K562 (cell line): ENCODE data around the gene COPS4. TPM values are rescaled to one million over a fixed set of nuclear protein-coding genes. Genes with fewer than 3 reads are reported as not detected.

Source experiments
- ATAC-seq: fragments of 200-7000 bp; cut with Tn5 transposase; 3 replicates; pipeline ENCODE4 v1.9.1; 2020; ENCODE audit warnings: moderate library complexity
- BruUV-seq: library from RNA; stranded (reverse); fragments of 400-500 nt; replicated peaks from 2 replicates; lab custom pipeline; 2021; lab: Mats Ljungman, UMichigan
- CTCF ChIA-PET: fragments of 300-600 bp; formaldehyde crosslinking; extraction: SDS; loops from one replicate; lab custom pipeline; 2021; ENCODE audit warnings: low intra/inter-chr PET ratio; lab: Yijun Ruan, JAX
- POLR2A ChIA-PET: fragments of 300-600, 350-650 bp; sonication (Branson Sonifier 250); formaldehyde crosslinking; extraction: SDS; loops from one replicate; lab custom pipeline; 2021; ENCODE audit warnings: antibody characterized with exemption, inconsistent platforms; lab: Yijun Ruan, JAX
- DNase-seq, 4 experiments: peaks; one replicate each; pipeline versions ENCODE4 v3.0.0 to v3.0.0-alpha.2; 2011 to 2018; ENCODE audit warnings: low spot score in 3 of 4, mixed read lengths in 3 of 4; ENCODE audit errors: extremely low read depth in 1 of 4
- FAIRE-seq: peaks from 2 replicates; lab custom pipeline; 2011; peaks lifted over from hg19 to GRCh38; lab: Jason Lieb, UNC
- H2AFZ ChIP-seq: 2 replicates; pipeline ENCODE4 v1.6.0; 2011; ENCODE audit warnings: low read depth, low read length, control low read depth, inconsistent platforms
- H3K27ac ChIP-seq: fragments of 200-600 bp; 3 replicates; pipeline ENCODE4 v1.8.0; 2011; ENCODE audit warnings: low read depth, mild to moderate bottlenecking, control low read depth, inconsistent platforms, low read length, moderate library complexity, mixed read lengths; ENCODE audit errors: extremely low read depth
- H3K27me3 ChIP-seq, 2 experiments: fragments of 300-600 bp in 1 of 2; 2 replicates in 1 of 2; 3 replicates in 1 of 2; pipeline versions ENCODE4 v1.6.0 to v1.8.0; 2011; ENCODE audit warnings: inconsistent platforms in 2 of 2, low read length in 2 of 2, mild to moderate bottlenecking in 1 of 2, mixed read lengths in 1 of 2, moderate library complexity in 1 of 2; ENCODE audit not compliant: control insufficient read depth in 2 of 2, insufficient read depth in 2 of 2
- H3K36me3 ChIP-seq: fragments of 300-600 bp; 3 replicates; pipeline ENCODE4 v1.8.0; 2011; ENCODE audit warnings: mild to moderate bottlenecking, low read length, inconsistent platforms; ENCODE audit not compliant: control insufficient read depth, insufficient read depth
- H3K4me1 ChIP-seq, 2 experiments: fragments of 200-600 bp in 1 of 2; replicated peaks in 1 of 2; 2 replicates in 1 of 2; 3 replicates in 1 of 2; pipeline versions ENCODE4 v1.5.1 to v1.8.0; 2011; ENCODE audit warnings: inconsistent platforms in 2 of 2, low read length in 2 of 2, mild to moderate bottlenecking in 1 of 2, mixed read lengths in 1 of 2, moderate library complexity in 1 of 2; ENCODE audit not compliant: control insufficient read depth in 2 of 2, insufficient read depth in 2 of 2
- H3K4me2 ChIP-seq: 2 replicates; pipeline ENCODE4 v1.6.1; 2011; ENCODE audit warnings: low read length, control low read depth, inconsistent platforms, mixed read lengths; ENCODE audit not compliant: insufficient read depth
- H3K4me3 ChIP-seq: fragments of 200-600 bp; sonication (generic), shearing (Covaris generic); 2 replicates; pipeline ENCODE4 v1.5.1; 2016; ENCODE audit warnings: control low read depth, inconsistent platforms
- H3K79me2 ChIP-seq: fragments of 200-600 bp; 3 replicates; pipeline ENCODE4 v1.8.0; 2011; ENCODE audit warnings: low read length, inconsistent platforms; ENCODE audit not compliant: control insufficient read depth, insufficient read depth
- H3K9ac ChIP-seq, 2 experiments: 2 replicates each; pipeline versions ENCODE4 v1.6.0 to v1.6.1; 2011; ENCODE audit warnings: low read depth in 2 of 2, low read length in 2 of 2, control low read depth in 1 of 2, inconsistent platforms in 1 of 2, mild to moderate bottlenecking in 1 of 2, mixed read lengths in 1 of 2; ENCODE audit not compliant: insufficient read depth in 1 of 2
- H3K9me1 ChIP-seq: one replicate; pipeline ENCODE4 v1.6.0; 2011; ENCODE audit warnings: inconsistent platforms, mild to moderate bottlenecking, low read length, moderate library complexity; ENCODE audit not compliant: control insufficient read depth, insufficient read depth
- H3K9me3 ChIP-seq: replicated peaks from 2 replicates; pipeline ENCODE4 v1.5.1; 2011; ENCODE audit warnings: low read depth, low read length, inconsistent platforms; ENCODE audit not compliant: control insufficient read depth, insufficient read depth
- H4K20me1 ChIP-seq: replicated peaks from 2 replicates; pipeline ENCODE4 v1.6.1; 2011; ENCODE audit warnings: low read length, inconsistent platforms, mixed read lengths; ENCODE audit not compliant: control insufficient read depth, insufficient read depth
- MLLT1 ChIP-seq, 2 experiments: fragments of 450-650 bp; IDR thresholded peaks; 2 replicates each; pipeline ENCODE4 v1.6.1; 2016
- ZBTB34 ChIP-seq: fragments of 250-450 bp; sonication (Bioruptor Pico); IDR thresholded peaks from 2 replicates; pipeline ENCODE4 v1.8.0; 2021; ENCODE audit warnings: mild to moderate bottlenecking, moderate library complexity
- WGBS: fragments of 100-300 bp; shearing (Covaris generic); methylation state at CpG from one replicate; pipeline ENCODE4 v1.1.6; 2016; ENCODE audit warnings: low coverage, mixed read lengths; ENCODE audit not compliant: insufficient coverage; ENCODE audit errors: missing lambda C conversion rate; 5-methylcytosine and 5-hydroxymethylcytosine counted together
- in situ Hi-C: fragments of 300-500 bp; cut with MboI; formaldehyde crosslinking; loops from 4 replicates; pipeline ENCODE4 v1.15.0; 2018; ENCODE audit warnings: inconsistent platforms, mixed read lengths
- intact Hi-C: fragments of 100-400 bp; cut with micrococcal nuclease; formaldehyde crosslinking; loops from 2 replicates; pipeline ENCODE4 v1.14.2; 2022
- polyA plus RNA-seq, 8 experiments: library from polyadenylated mRNA; depleted of rRNA in 4 of 8; stranded (reverse) in 5 of 8; unstranded in 3 of 8; fragments of >200 nt; fragmentation: Nextera tagmentation in 2 of 8; fragmentation: Illumina TruSeq in 1 of 8; extraction: Ambion mirVana in 2 of 8; extraction: Trizol in 1 of 8; gene quantifications; 2 replicates each; pipeline versions ENCODE4 v1.2.1 to v1.2.3, GENCODE V29; 2011 to 2014; ENCODE audit warnings: inconsistent platforms in 1 of 8, missing spikeins in 1 of 8
- total RNA-seq, 7 experiments: library from RNA; depleted of rRNA in 6 of 7; stranded (reverse); fragments of >200 nt in 6 of 7; fragmentation: Illumina TruSeq in 2 of 7; extraction: Trizol in 2 of 7; gene quantifications; 2 replicates each; pipeline versions ENCODE4 v1.2.1 to v1.2.3, GENCODE V29; 2011 to 2021; ENCODE audit warnings: low replicate concordance in 1 of 7
- TF ChIP-seq, protein P1 (sequence below), 3 experiments: IDR thresholded peaks in 2 of 3; conservative IDR thresholded peaks in 1 of 3; 2 replicates each; pipeline ENCODE4 v1.5.1; 2011 to 2012; ENCODE audit warnings: low read length in 3 of 3, mild to moderate bottlenecking in 3 of 3, control low read depth in 2 of 3, improper control_type of control experiment in 1 of 3, inconsistent platforms in 1 of 3, low read depth in 1 of 3, mixed read lengths in 1 of 3, moderate library complexity in 1 of 3; ENCODE audit not compliant: insufficient read depth in 2 of 3

The COPS4 gene
- total and polyA plus RNA-seq, 9 of the 15 experiments (the other 6 are each of a cell fraction or from before 2014, with no cell fraction given): 44.7 to 180 (median 70.9) TPM

DNA sequence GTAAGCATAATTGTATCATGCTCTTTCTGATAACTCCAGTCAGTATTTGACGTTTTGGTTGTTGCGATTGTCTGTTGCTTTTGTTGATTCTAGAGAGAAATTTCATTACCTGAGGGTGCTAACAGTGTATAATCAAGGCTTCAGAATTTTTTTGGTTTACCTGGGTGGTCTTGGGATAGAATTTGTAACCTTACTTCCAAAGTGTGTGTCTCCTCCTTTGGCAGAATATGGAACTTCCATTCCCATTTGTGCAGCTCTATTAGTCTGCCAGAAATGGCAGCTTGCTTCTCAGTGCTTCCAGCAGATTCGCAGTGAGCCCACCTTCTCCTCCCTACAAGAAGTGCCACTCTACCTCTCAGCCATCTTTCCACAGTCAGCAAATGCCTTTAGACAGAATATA, 5.3 kb downstream of the COPS4 start:
- ATAC-seq: no peak
- no peaks in the 10 kb centered on the region for H3K27me3 ChIP-seq
- intact Hi-C loops (no loop called here), in situ Hi-C loops (no loop called here)
- no peak overlapping the region for H3K9ac ChIP-seq
- H3K4me3 ChIP-seq: no peak overlapping the region
- DNase-seq: no peak
- POLR2A ChIA-PET: interaction anchor here (0.6 kb wide), 2 partner anchors 14 to 178 kb away, joined by 3 read pairs; no protein-coding TSS in a partner anchor
- no peak overlapping the region for H2AFZ ChIP-seq
- FAIRE-seq: no peak
- no peaks in the 10 kb centered on the region for H3K9me3 ChIP-seq
- TF ChIP-seq ZBTB34: no peak
- TF ChIP-seq MLLT1 (IDR thresholded peaks at IDR 0.05): no peak
- TF ChIP-seq, protein P1, sequence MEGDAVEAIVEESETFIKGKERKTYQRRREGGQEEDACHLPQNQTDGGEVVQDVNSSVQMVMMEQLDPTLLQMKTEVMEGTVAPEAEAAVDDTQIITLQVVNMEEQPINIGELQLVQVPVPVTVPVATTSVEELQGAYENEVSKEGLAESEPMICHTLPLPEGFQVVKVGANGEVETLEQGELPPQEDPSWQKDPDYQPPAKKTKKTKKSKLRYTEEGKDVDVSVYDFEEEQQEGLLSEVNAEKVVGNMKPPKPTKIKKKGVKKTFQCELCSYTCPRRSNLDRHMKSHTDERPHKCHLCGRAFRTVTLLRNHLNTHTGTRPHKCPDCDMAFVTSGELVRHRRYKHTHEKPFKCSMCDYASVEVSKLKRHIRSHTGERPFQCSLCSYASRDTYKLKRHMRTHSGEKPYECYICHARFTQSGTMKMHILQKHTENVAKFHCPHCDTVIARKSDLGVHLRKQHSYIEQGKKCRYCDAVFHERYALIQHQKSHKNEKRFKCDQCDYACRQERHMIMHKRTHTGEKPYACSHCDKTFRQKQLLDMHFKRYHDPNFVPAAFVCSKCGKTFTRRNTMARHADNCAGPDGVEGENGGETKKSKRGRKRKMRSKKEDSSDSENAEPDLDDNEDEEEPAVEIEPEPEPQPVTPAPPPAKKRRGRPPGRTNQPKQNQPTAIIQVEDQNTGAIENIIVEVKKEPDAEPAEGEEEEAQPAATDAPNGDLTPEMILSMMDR (IDR thresholded peaks at IDR 0.05 in 2 of 3, conservative IDR thresholded peaks at IDR 0.05 in 1 of 3; ENCODE audit: insufficient read depth in 2 of 3, low read depth in 1 of 3, low read length in 3 of 3): 0 out of 6 replicates have a peak, but pooled peaks of 1 of the 3 experiments have one; percentile 20
- no TSS peak for BruUV-seq
- H3K4me1 ChIP-seq: peaks cover 6 to 12% of the 10 kb centered on the region in 2 experiments; a peak in 4 of 5 replicates
- H3K36me3 ChIP-seq: peaks cover 2% of the 10 kb centered on the region; the same call in 2 of the 3 replicates
- no peak overlapping the region for H3K27ac ChIP-seq
- H3K9me1 ChIP-seq: no peaks in the 10 kb centered on the region
- H4K20me1 ChIP-seq: no peaks in the 10 kb centered on the region
- peaks cover 78% of the 10 kb centered on the region for H3K79me2 ChIP-seq
- CTCF ChIA-PET: no interaction called here
- no peak overlapping the region for H3K4me2 ChIP-seq
- 74% methylated on average over 3 of the region's 3 CpGs for WGBS
